ENCODE results near the gene C19orf67. TPM values are rescaled to one million over a fixed set of nuclear protein-coding genes. Genes with fewer than 3 reads are reported as not detected.
A peak's percentile ranks its signal among the peaks of the same experiment; 100 is the strongest.

Gene C19orf67
- total RNA-seq (2022): not detected in 2 replicates
- percentile 30 among the genes with signal in this experiment for Bru-seq, nascent RNA
- not detected for BruChase-seq, experiment 1, labeled RNA remaining after a 6-hour chase
- BruChase-seq, experiment 2, labeled RNA remaining after a 2-hour chase: percentile 17 among the genes with signal in this experiment
- long read RNA-seq, partial matches to known transcripts: 1 of 1 reads
- long read RNA-seq, other reads (novel, unspliced or antisense): 0 of 1 reads

DNA sequence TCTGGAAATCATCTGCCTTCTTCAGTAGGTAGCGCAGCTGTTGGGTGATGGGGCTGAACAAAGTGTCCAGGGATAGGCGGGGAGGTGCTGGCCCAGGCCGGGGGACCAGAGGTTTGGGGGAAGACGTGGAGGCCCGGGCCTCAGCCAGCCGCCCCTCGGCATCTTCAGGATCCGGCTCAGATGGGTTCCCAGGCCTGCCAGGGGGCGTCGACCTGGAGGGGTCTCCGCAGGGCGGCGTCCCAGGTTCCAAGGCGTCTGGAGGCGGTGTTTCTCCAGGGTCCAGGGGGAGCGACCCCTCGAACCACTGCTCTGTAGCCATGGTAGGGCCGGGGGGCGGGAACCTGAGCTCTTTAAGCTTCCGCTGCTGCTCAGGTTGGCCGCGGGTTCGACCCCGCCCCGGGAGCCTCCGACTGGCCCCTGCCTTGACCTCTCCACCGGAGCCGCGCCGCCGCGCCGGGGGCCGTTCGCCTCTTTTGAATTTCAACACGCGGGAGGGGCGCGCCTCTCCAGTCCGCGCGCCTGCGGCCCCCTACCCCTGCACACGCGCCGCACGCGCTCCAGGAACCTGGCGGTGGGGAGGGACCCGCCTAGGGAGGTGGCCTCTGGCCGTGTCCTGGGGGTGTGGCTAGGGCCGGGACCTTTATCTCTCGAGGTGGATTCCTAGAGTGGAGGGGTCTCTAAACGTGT lies at the start of gene C19orf67:
Gene C19orf67 (minus strand): TSS at position 475 of the 687 bp plus-strand sequence. CDS start 156 bp downstream, at position 319.
- DNase-seq: no peak
- no TSS peak for BruUV-seq (replicated peaks)
- no peaks in the 10 kb centered on the region for H3K9me3 Mint-ChIP-seq (ENCODE audit: low read depth, unreplicated experiment)
- no peaks in the 10 kb centered on the region for H3K27me3 Mint-ChIP-seq (ENCODE audit: unreplicated experiment)
- H3K36me3 Mint-ChIP-seq (ENCODE audit: insufficient read depth, unreplicated experiment): peaks cover 40% of the 10 kb centered on the region
- H3K4me3 Mint-ChIP-seq (ENCODE audit: low read depth, unreplicated experiment): no peak within 1 kb of the TSS
- H3K27ac Mint-ChIP-seq (ENCODE audit: unreplicated experiment): no peak within 1 kb of the TSS
- CTCF ChIA-PET: no interaction called here
- intact Hi-C loops (cut with micrococcal nuclease; ENCODE audit: unreplicated experiment): no loop called here
- TF ChIP-seq, protein P1, sequence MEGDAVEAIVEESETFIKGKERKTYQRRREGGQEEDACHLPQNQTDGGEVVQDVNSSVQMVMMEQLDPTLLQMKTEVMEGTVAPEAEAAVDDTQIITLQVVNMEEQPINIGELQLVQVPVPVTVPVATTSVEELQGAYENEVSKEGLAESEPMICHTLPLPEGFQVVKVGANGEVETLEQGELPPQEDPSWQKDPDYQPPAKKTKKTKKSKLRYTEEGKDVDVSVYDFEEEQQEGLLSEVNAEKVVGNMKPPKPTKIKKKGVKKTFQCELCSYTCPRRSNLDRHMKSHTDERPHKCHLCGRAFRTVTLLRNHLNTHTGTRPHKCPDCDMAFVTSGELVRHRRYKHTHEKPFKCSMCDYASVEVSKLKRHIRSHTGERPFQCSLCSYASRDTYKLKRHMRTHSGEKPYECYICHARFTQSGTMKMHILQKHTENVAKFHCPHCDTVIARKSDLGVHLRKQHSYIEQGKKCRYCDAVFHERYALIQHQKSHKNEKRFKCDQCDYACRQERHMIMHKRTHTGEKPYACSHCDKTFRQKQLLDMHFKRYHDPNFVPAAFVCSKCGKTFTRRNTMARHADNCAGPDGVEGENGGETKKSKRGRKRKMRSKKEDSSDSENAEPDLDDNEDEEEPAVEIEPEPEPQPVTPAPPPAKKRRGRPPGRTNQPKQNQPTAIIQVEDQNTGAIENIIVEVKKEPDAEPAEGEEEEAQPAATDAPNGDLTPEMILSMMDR (IDR thresholded peaks at IDR 0.05; ENCODE audit: unreplicated experiment): no peak
- peaks cover 8% of the 10 kb centered on the region for H3K4me1 Mint-ChIP-seq (ENCODE audit: low read depth, unreplicated experiment)

DNA sequence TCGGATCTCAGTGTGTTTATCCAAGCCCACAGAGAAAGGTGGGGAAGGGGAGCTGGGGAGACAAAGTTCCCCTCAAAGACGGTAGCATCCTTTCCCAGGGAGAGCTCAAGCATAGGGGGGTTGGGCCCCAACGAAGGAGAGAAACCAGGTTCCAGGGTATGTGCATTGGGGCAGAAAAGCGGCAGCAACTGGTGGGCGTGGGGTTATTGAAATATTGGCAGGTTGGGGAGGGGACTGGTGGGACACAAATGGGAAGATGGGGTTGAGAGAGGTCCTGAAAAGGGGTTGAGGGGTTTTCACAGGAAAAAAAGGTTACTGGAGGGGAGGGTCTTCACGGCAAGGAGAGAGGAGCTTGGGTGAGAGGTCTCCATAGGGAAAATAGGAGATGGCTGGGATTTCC lies 49.8 kb upstream of the C19orf67 start:
- DNase-seq: no peak
- Mint-ChIP-seq H3K27ac (ENCODE audit: unreplicated experiment) (peak overlapping the region; percentile 96), H3K4me3 (ENCODE audit: low read depth, unreplicated experiment) (peak overlapping the region; percentile 85), H3K9me3 (ENCODE audit: low read depth, unreplicated experiment) (no peaks in the 10 kb centered on the region), H3K36me3 (ENCODE audit: insufficient read depth, unreplicated experiment) (peaks cover 41% of the 10 kb centered on the region), H3K27me3 (ENCODE audit: unreplicated experiment) (no peaks in the 10 kb centered on the region), H3K4me1 (ENCODE audit: low read depth, unreplicated experiment) (peaks cover 15% of the 10 kb centered on the region)
- TF ChIP-seq, protein P1 (IDR thresholded peaks at IDR 0.05; ENCODE audit: unreplicated experiment): no peak
- intact Hi-C loops (cut with micrococcal nuclease; ENCODE audit: unreplicated experiment): no loop called here
- CTCF ChIA-PET: interaction anchor here (0.6 to 1.4 kb wide), 2 partner anchors 17 to 236 kb away, joined by 3 to 4 read pairs; no protein-coding TSS in a partner anchor
- no TSS peak for BruUV-seq (replicated peaks)

DNA sequence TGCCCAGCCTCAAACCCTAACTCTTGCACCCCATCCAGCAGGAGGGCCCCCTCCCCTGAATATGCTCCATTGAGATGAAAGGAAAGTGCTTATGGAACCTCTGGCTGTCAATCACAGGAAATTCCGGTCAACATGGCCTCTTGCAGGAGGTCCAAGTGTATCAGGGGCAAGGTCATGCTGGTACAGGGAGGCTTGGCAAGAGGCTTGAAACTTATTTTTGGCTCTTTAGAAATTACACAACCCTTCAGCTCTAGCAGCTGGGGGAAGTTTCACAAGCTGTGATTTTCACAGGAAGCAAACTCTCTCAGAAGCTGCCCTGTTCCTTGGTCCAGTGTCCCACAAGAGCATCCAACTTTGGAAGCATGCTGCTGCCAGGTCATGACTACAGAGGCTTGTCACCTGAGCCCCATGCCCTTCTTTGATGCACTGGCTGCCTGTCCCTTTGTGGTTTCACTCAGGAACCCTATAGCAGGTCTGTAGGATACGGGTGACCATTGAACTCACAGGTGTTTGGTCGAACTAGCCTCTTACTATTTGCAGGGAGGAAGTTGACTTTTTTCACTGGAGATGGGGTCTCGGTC lies 42.4 kb upstream of the C19orf67 start:
- CTCF ChIA-PET: no interaction called here
- intact Hi-C loops (cut with micrococcal nuclease; ENCODE audit: unreplicated experiment): no loop called here
- no peaks in the 10 kb centered on the region for H3K27me3 Mint-ChIP-seq (ENCODE audit: unreplicated experiment)
- no peak overlapping the region for H3K4me3 Mint-ChIP-seq (ENCODE audit: low read depth, unreplicated experiment)
- H3K9me3 Mint-ChIP-seq (ENCODE audit: low read depth, unreplicated experiment): no peaks in the 10 kb centered on the region
- TF ChIP-seq, protein P1 (IDR thresholded peaks at IDR 0.05; ENCODE audit: unreplicated experiment): no peak
- H3K27ac Mint-ChIP-seq (ENCODE audit: unreplicated experiment): no peak overlapping the region
- peaks cover 12% of the 10 kb centered on the region for H3K36me3 Mint-ChIP-seq (ENCODE audit: insufficient read depth, unreplicated experiment)
- no peak for DNase-seq
- no peaks in the 10 kb centered on the region for H3K4me1 Mint-ChIP-seq (ENCODE audit: low read depth, unreplicated experiment)
- BruUV-seq (replicated peaks): no TSS peak

DNA sequence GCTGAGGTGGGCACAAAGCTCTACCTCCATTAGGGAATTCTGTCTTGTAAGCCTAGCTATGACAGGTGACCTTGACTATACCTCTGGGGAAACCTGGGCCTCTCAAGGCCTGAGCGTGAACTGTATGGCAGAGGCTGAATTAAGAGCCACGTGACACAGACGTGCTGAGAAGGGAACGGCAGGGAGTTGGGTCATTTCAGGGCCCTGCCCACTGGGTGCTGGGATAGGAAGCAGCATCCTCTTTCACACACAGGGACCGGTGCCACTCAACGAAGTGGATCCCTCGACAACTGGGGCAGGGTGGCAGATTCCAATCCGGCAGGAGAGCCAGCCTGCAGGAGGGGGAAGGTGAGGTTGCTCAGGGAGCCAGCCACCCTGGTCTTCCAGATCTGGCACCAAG lies 41.6 kb upstream of the C19orf67 start:
- Mint-ChIP-seq H3K36me3 (ENCODE audit: insufficient read depth, unreplicated experiment) (peaks cover 15% of the 10 kb centered on the region), H3K4me1 (ENCODE audit: low read depth, unreplicated experiment) (no peaks in the 10 kb centered on the region), H3K4me3 (ENCODE audit: low read depth, unreplicated experiment) (no peak overlapping the region), H3K9me3 (ENCODE audit: low read depth, unreplicated experiment) (no peaks in the 10 kb centered on the region), H3K27me3 (ENCODE audit: unreplicated experiment) (no peaks in the 10 kb centered on the region), H3K27ac (ENCODE audit: unreplicated experiment) (no peak overlapping the region)
- TF ChIP-seq, protein P1 (IDR thresholded peaks at IDR 0.05; ENCODE audit: unreplicated experiment): no peak
- no peak for DNase-seq
- BruUV-seq (replicated peaks): no TSS peak
- intact Hi-C loops (cut with micrococcal nuclease; ENCODE audit: unreplicated experiment): no loop called here
- CTCF ChIA-PET: no interaction called here

Measured in Calu3 (cell line).